ENCODE measurements around the gene EXD3.

DNA sequence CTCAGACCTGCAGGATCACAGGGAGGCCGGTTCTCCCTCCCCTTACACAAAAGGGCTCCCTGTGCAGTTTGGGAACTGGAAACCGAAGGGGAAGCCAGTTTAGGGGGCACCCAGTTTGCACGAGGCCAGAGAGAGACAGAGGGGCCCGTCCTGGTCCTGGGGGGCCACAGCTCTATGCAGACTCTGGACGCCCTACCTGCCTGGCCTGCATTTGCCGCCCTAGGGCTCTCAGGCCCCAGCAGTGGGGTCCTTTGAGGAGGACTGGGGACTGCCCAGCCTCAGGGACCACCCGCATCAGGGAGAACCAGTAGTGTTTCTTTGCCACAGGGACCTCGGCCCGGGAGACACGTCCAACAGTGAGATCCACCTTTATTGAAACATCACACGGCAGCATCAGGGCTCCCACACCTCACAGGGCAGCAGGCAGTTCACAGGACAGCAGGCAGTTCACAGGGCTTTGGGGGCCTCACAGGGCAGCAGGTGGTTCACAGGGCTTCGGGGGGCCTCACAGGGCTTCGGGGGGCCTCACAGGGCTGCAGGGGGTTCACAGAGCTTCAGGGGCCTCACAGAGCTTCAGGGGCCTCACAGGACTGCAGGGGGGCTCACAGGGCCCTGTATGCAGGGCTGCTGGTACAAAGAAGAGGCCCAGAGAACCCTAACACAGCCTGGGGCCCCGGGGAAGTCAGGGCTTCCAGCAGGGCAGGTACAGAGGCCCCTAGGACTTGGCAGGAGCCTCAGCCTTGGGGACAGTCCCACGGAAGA lies 36.8 kb upstream of the EXD3 start:
- no peak for TF ChIP-seq CTCF (IDR thresholded peaks at IDR 0.05)
- no peak for TF ChIP-seq POLR2A (IDR thresholded peaks at IDR 0.05)
